ENCODE measurements around the gene CTSO. TPM values are rescaled to one million over a fixed set of nuclear protein-coding genes. Genes with fewer than 3 reads are reported as not detected.

CTSO gene
- total and polyA plus RNA-seq, 2 experiments from 2014 or later, result 16.4 to 28.2 TPM

GRCh38 chr4:155966171-155966570 lies 12.5 kb upstream of the CTSO start:
- Histone ChIP-seq H3K9me3 (ENCODE audit: low read depth) (no peaks in the 10 kb centered on the region), H3K27ac (no peak overlapping the region), H3K4me1 (ENCODE audit: insufficient read depth) (no peaks in the 10 kb centered on the region), H3K9me2 (replicated peaks; ENCODE audit: insufficient read depth) (no peaks in the 10 kb centered on the region), H3K4me3 (no peak overlapping the region), H2AFZ (no peak overlapping the region), H4K20me1 (ENCODE audit: insufficient read depth, poor library complexity, severe bottlenecking) (no peaks in the 10 kb centered on the region), H3K36me3 (replicated peaks; ENCODE audit: insufficient read depth, low read depth) (no peaks in the 10 kb centered on the region), H3K79me2 (no peaks in the 10 kb centered on the region), H3K4me2 (no peak overlapping the region), H3K27me3 (no peaks in the 10 kb centered on the region)
- DNase-seq (ENCODE audit: low spot score), result no peak
- WGBS (ENCODE audit: low lambda C conversion rate, missing lambda C conversion rate), result 95% methylated on average over 2 of the region's 2 CpGs
- TF ChIP-seq EZH2phosphoT487 (IDR thresholded peaks at IDR 0.05; ENCODE audit: low read depth, severe bottlenecking, unreplicated experiment) (no peak), EZH2 (IDR thresholded peaks at IDR 0.05; ENCODE audit: borderline replicate concordance) (no peak), CTCF (IDR thresholded peaks at IDR 0.05; ENCODE audit: poor library complexity) (no peak)

DNA sequence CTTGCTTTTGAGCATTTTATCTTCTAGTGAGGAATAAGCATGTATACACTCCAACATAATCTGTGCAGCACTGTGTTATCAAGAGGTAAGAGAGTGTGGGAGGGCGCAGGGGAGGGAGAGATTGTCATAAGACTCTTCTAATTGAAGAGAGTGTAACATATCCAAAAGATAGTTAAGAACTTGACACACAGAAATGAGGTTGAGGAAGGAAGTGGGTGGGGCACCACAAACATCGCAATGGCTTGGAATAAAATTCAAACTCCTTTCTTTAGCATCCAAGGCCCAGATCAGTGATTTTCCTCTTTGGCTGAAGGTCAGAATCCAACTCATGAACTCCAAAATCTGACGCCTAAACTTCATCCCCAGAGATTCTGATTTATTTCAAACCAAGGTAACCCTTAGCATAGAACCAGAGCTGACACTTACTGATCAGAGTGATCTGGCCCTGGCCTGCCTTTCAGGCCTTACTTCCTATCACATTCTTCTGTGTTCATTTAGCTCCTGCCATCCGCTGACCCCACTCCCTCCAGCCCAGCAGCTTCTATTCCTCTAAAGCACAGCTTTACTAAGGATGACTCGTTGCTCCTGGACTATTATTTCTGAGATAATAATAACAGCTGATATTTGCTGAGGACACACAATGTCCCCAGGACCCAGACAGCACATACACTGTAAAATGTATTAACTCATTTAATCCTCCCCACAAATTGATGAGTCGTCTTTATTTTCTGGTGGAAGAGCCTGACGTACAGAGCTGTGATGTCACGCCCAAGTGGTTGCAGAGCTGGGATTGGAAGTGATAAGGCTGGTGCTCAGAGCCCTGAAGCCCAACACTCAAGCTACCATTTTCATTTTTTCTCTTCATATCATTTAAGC lies 10.6 kb upstream of the CTSO start:
- H3K4me2 ChIP-seq, result no peak overlapping the region
- no peak overlapping the region for H3K27ac ChIP-seq
- no peak overlapping the region for H2AFZ ChIP-seq
- 83% methylated on average over 8 of the region's 8 CpGs for WGBS (ENCODE audit: low lambda C conversion rate, missing lambda C conversion rate)
- DNase-seq (ENCODE audit: low spot score), result no peak
- no peaks in the 10 kb centered on the region for H3K4me1 ChIP-seq (ENCODE audit: insufficient read depth)
- H3K79me2 ChIP-seq, result no peaks in the 10 kb centered on the region
- no peaks in the 10 kb centered on the region for H3K9me2 ChIP-seq (replicated peaks; ENCODE audit: insufficient read depth)
- H3K4me3 ChIP-seq, result no peak overlapping the region
- no peak for TF ChIP-seq EZH2phosphoT487 (IDR thresholded peaks at IDR 0.05; ENCODE audit: low read depth, severe bottlenecking, unreplicated experiment)
- TF ChIP-seq CTCF (IDR thresholded peaks at IDR 0.05; ENCODE audit: poor library complexity), result no peak
- TF ChIP-seq EZH2 (IDR thresholded peaks at IDR 0.05; ENCODE audit: borderline replicate concordance), result no peak
- H3K9me3 ChIP-seq (ENCODE audit: low read depth), result no peaks in the 10 kb centered on the region
- no peaks in the 10 kb centered on the region for H3K27me3 ChIP-seq
- H4K20me1 ChIP-seq (ENCODE audit: insufficient read depth, poor library complexity, severe bottlenecking), result no peaks in the 10 kb centered on the region
- no peaks in the 10 kb centered on the region for H3K36me3 ChIP-seq (replicated peaks; ENCODE audit: insufficient read depth, low read depth)

- no peak for DNase-seq (ENCODE audit: low spot score)
- H3K9me2 ChIP-seq (replicated peaks; ENCODE audit: insufficient read depth), result no peaks in the 10 kb centered on the region
- H3K4me2 ChIP-seq, result no peak overlapping the region
- H2AFZ ChIP-seq, result no peak overlapping the region
- no peaks in the 10 kb centered on the region for H3K9me3 ChIP-seq (ENCODE audit: low read depth)
- H3K36me3 ChIP-seq (replicated peaks; ENCODE audit: insufficient read depth, low read depth), result no peaks in the 10 kb centered on the region
- TF ChIP-seq EZH2phosphoT487 (IDR thresholded peaks at IDR 0.05; ENCODE audit: low read depth, severe bottlenecking, unreplicated experiment) (no peak), EZH2 (IDR thresholded peaks at IDR 0.05; ENCODE audit: borderline replicate concordance) (no peak)
- H3K79me2 ChIP-seq, result no peaks in the 10 kb centered on the region
- WGBS (ENCODE audit: low lambda C conversion rate, missing lambda C conversion rate), result 24% methylated on average over 2 of the region's 2 CpGs
- H3K27me3 ChIP-seq, result no peaks in the 10 kb centered on the region
- no peak overlapping the region for H3K27ac ChIP-seq
- no peaks in the 10 kb centered on the region for H4K20me1 ChIP-seq (ENCODE audit: insufficient read depth, poor library complexity, severe bottlenecking)
- no peak overlapping the region for H3K4me3 ChIP-seq
- H3K4me1 ChIP-seq (ENCODE audit: insufficient read depth), result no peaks in the 10 kb centered on the region
Observed at GRCh38 chr4:155962767-155963166, 9.1 kb upstream of the CTSO start.

DNA sequence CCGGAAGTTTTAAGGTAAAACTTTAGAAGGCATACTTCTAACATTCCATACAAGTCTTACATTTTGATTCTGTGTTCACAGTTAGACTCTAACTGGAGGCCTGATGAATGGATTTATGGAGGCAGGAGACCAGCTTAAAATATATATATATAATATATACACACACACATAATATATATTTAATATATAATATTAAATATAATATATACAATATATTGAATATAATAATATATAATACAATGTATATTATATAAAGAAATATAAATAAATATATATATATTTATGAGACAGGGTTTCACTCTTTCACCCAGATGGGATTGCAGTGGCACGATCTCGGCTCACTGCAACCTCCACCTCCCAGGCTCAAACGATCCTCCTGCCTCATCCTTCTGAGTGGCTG lies 7.9 kb upstream of the CTSO start:
- no peak overlapping the region for H3K4me2 ChIP-seq
- no peaks in the 10 kb centered on the region for H3K27me3 ChIP-seq
- WGBS (ENCODE audit: low lambda C conversion rate, missing lambda C conversion rate), result 92% methylated on average over 4 of the region's 4 CpGs
- no peak for DNase-seq (ENCODE audit: low spot score)
- no peaks in the 10 kb centered on the region for H3K79me2 ChIP-seq
- H4K20me1 ChIP-seq (ENCODE audit: insufficient read depth, poor library complexity, severe bottlenecking), result no peaks in the 10 kb centered on the region
- no peaks in the 10 kb centered on the region for H3K36me3 ChIP-seq (replicated peaks; ENCODE audit: insufficient read depth, low read depth)
- no peak for TF ChIP-seq EZH2 (IDR thresholded peaks at IDR 0.05; ENCODE audit: borderline replicate concordance)
- no peak for TF ChIP-seq EZH2phosphoT487 (IDR thresholded peaks at IDR 0.05; ENCODE audit: low read depth, severe bottlenecking, unreplicated experiment)
- no peak for TF ChIP-seq CTCF (IDR thresholded peaks at IDR 0.05; ENCODE audit: poor library complexity)
- H3K4me3 ChIP-seq, result no peak overlapping the region
- no peak overlapping the region for H3K27ac ChIP-seq
- no peak overlapping the region for H2AFZ ChIP-seq
- no peaks in the 10 kb centered on the region for H3K9me3 ChIP-seq (ENCODE audit: low read depth)
- H3K9me2 ChIP-seq (replicated peaks; ENCODE audit: insufficient read depth), result no peaks in the 10 kb centered on the region
- no peaks in the 10 kb centered on the region for H3K4me1 ChIP-seq (ENCODE audit: insufficient read depth)

Measured in hepatocyte (in vitro differentiated cells).